Kasumi-1 (cell line): Measurements from ENCODE around the gene TSPAN1.

Experiments
- DNase-seq, 2 experiments: peaks; one replicate each; lab custom pipeline; 2025; lab: John Stamatoyannopoulos, UW

Gene TSPAN1

DNA sequence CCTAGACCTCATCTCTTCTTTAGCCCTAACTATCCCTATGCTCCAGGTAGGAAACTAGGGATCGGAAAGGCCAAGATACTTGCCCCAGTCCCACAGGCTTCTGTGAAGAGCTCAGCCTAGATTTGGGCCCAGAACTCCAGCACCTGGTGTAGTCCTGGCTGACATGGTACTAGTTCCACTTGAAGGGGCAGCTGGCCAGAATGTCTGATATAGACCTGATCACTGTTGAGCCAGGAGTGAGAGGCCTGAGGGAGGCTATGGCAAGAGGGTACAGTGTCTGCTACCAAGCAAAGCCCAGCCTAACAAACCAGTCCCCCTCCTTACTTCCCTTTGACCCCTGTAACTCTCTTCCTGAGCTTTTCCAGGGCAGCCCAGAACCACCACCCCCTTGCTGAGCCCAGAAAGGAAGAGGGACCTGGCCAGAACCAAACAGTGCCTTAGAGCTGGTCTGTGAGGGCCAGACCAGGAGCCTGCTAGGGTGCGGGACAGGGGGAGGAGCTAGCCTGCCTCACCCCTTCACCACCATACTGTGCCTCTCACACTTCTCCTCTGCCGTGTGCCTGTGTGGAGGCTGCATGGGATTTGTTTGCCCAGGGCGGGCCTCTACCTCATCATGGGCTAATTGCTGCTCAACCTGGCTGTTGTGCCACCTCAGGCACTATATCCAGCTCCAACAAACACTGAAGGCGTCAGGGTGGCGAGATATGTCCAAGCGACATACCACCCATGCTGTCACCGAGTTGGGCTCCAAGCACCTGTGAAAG lies 12.4 kb downstream of the TSPAN1 start:
- DNase-seq, result no peak

DNA sequence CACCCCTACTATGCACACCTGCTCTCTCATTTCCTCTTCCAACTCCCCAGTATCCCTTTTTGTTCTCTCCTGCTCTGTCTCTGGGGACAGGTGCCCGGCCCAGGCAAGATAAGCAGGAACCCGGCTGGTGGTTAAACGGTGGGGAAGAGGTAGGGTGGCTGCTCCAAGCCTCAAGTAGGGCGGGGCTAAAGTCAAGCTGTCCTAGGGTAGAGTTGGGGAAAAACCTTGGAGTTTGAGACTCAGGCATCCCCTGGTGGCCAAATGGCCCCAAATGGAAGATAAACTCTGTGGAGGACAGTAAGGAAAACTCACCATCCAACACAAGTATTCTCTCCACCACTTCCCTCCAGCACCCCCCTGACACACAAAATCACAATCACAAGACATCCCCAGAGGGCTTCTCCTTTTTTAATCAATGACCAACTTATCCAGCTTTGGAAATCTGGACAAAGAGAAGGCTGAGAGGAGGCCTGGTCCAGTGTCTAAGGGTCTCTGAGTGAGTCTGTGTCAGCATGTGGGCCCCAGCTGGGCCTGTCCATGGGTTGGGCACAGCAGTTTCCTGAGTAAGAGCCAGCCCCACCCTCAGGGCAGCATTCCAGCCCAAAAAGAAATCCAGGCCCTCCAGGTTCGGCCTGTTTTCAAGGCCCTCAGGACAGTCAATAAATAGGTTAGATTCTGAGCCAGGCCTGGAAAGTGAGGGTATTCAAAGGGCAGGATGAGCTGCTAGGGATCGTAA lies 13.6 kb downstream of the TSPAN1 start:
- DNase-seq, result no peak

DNA sequence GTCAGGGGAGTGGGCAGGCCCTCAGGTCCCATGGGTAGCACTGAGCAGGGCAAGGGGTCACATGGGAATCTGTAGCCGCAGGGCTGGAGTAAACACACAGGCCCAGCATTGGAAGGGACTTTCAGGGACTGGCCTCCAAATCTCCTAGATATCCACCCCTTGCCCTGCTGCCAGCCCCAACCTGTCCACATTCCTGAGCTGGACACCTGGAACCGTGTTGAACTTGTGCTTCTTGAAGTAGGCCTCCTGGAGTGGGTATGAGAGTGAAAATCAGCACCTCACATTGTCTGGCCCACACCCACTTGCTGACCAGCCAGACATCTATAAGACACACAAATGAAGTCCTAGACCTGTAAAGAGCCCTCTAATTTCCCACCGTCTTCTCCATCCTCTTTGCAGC lies 15.7 kb downstream of the TSPAN1 start:
- DNase-seq, result no peak

DNA sequence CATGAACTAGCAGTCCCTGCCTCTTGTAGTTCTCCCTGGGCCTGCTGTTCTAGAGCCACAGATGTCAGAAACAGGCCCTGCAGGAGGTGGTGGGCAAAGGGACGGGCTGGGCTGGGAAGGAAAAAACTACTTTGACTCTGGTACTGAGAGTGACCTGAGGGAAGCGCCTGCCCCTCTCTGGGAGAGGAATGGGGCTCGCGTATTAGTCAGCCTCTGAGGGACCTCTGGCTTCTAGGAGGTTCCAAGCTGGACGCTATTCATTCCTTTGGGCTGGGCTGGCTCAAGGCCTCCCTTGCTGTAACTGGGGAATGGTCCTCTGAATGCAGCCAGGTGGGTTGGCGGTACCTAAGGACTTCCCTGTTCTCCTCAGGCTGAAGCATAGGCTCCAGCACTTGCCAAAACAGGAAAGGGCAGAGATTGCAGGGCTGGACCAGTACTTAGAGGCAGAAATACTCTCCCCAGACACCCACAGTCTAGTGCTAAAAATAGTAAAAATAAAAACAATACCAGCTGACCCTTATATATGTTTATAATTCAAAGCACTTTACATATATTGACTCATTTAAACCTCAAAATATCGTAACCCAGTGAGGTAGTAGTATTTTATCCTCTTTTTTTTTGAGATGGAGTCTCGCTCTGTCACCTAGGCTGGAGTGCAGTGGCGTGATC lies 16.3 kb downstream of the TSPAN1 start:
- DNase-seq, result no peak

DNA sequence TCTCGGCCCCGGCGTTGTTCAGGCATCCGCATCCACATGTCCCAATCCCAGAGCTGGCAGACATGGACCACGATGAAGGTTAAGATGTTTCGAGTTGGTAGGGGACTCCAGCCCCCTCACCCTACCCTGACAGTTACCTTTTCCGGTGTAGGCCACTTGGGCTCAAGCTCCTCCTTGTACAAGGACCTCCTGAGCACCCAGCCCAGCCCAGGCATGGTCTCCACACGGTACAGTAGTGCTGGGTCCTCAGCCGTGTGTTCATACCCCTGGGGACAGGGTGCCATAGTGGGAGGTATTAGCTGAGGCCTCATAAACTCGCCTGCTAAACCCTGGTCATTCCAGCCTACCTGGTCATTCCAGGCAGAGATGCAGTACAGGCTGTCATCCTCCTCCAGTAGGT lies 17.3 kb downstream of the TSPAN1 start:
- DNase-seq, result no peak

DNA sequence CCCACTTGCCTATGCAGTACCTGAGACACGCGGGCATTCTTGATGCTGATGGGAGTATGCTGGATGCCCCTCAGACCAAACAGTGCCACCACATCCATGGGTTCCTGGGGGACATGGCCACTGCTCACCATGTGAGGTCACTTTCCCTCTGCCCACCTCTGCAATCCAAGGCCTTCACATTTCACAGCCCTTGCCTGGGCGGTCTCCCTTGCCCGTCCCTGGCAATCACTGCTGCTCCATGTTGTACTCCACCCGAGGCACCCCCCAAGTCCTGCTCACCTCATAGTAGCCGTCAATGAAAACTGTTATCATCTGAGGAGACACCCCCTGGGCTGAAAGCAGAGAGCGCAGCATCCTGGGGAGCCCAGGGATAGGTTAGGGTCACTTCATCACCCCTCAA lies 18.4 kb downstream of the TSPAN1 start:
- no peak for DNase-seq

DNA sequence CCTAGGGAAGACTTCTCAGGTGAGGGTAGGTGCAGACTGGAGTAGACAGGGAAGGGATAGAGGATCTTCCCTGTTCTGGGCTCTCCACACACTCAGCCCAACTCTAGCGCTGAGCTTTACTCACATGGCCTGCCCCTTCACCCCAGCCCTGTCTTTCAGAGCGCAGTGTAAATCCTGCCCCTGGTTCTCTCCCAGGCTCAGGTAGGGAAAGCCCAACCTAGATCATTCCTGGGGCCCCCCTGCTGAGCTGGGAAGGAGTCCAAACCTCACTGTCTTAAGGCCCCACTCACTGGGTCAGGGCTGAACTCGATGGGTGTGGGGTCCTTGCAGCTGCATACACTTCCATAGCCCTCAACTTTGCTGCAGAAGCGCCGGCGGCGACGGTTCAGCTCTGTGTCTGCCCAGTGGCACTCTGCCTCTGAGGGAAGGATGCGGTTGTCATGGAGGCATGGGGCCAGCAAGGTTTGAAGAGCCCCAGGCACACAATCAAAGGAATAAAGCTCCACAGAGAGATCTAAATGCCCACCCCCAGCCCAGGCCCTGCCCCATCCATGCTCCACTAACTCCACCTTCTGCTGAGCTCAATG lies 19.2 kb downstream of the TSPAN1 start:
- no peak for DNase-seq

DNA sequence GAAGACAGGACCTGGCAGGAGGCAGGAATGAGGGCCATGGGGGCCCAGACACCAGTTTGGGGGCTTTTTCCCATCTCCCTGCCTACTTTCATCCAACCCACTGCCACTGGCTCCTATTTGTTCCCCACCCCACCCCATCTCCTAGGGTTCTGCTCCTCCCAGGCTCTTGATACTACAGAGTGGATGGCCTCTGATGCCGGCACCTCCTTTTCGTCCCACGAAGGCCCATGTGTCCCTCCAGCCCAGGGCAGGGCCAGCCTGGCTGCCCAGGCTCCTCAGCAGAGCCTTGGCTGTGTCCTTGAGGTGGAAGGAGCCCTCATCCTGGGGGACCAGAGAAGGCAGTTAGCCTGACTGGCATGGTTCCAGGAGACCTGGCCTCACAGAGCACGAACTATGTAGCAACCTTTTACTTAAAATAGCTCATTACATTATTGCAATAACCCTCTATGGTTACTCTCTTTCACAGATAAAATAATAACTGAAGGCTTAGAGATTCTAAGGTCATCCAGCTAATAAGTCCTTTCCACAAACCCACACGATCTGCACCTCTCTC lies 19.8 kb downstream of the TSPAN1 start:
- DNase-seq, result no peak

DNA sequence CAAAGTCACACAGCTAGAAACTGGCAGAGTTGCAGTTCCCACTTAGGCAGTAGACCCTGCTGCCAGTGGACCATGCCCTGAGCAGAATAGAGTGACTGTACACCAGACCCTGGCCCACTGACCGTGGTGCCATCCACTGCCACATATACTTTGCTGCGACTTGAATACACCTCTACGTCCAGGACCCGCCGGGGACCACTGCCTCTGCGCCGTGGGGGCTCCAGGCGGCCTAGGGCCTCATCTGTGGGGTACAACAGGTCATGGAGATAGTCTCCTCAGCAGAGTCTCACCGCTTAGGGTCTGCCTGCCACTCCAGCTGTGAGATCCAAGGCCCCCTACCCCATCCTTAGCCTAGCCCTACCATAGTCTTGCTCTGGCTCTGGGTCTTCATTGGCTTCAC lies 21.7 kb downstream of the TSPAN1 start:
- DNase-seq, result no peak

DNA sequence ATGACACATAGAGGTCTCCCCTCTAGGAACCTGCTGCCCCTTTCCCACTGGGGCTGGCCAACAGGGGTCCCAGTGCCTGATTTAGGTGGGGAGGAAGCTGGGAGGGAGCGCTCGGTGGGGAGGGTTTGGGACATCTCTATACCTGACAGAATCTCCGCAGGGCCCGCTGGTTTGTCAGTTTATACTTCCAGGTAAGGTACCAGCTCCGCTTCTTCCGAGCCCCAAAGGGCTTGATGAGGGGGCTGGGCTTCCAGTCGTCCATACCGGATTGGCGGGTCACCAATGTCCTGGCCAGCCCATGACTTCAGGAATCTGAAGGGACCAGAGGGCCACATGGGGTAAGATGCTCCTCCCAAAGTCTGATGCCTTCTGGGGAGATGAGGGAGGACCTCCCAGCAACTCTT lies 22.7 kb downstream of the TSPAN1 start:
- DNase-seq, result no peak

DNA sequence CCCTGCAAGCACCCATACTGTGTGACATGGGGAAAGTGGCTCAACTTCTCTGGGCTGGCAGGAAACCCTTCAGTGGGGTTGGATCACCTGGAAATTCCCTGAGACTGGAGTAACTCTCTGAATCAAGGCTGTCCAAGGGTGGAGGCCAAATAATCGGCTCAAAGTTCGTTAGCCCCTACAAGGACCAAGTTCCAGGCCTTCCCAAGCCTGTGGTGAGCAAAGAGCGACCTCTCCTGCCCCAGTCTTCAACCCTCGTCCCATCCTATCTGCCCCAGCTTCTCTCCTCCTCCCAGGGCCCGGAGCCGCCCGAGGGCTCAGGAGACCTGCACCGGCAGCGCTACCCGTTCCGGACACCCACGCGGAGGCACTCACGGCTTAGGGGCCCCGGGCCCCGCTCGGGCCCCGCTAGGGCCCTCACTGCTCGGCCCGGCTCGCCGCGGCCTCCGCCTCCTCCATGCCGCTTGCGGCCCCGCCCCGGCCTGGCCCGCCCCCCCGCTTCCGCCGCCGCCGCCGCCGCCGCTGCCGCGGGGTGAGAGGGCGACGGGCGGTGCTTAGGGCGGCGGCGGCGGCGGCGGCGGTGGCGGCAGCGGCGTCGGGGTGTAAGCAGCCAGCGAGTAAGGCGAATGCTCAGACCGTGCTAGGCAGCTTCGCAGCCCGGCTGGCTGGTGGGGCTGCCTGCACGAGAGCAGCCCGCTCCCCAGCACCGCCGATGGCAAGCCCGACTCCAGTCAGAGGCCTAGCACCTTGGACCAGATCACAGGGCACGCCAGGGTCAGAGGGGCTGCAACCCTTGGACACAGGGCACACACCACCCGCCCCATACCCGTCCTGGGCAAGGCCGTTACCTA lies 23.3 kb downstream of the TSPAN1 start, which contains the start of gene POMGNT1:
POMGNT1 (minus strand) TSS at position 471 of the 848 bp plus-strand sequence. CDS start 613 bp downstream, outside the sequence.
- DNase-seq, result peak; percentile 41 to 48

DNA sequence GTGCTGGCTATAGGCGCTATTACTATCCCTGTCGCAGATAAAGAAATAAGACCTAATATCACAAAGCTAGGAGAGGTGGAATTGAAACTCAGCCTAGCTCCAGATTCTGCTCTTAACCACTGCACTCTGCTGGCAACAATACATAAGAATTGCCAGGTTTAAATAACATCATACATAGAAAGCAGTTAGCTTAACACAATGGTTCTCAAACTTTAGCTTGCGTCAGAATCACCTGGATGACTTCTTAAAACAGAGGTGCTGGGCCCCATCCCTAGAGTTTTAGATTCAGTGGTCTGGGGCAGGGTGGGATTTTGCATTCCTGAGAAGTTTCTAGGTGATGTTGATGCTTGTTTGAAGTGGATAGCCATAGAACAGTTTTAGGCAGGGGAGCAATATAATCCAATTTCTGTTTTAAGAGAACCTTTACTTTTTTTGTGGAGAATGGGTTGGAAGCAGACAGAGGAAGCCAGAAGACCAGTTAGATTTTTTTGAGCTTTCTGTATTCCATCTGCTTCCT lies 24.4 kb downstream of the TSPAN1 start:
- DNase-seq, result peak in 1 of 2 experiments; percentile 9

DNA sequence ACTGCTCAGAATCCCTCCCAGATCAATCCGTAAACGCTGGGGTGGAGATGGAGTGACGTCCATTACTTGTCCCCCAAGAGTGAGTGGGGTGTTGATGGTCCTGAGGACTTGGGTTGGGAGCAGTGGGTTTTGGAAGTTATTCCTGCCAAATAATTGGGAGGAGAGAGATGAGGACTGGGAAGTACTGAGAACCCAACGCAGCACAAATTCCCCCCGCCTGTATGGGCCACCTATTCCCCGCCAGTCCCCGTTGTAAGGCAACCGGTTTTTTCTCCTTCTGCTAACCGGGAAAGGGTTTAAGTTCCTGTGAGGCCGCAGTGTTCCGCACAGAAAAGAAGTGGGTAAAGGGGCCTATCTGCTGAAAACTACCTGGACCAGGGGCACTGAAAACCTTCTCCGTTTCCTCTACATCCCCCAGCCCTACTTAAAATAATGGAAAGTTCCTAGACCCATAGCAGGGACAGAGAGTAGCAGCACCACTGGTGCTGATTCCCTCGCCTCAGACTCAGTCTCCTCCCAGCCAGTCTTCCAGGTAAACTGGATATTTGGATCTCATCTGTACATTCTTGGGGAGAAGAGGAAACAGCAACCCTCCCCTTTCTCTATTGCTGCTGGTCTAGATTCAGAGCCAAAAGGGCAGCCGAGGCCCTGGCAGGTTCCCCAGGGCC lies 29.0 kb downstream of the TSPAN1 start:
- no peak for DNase-seq

DNA sequence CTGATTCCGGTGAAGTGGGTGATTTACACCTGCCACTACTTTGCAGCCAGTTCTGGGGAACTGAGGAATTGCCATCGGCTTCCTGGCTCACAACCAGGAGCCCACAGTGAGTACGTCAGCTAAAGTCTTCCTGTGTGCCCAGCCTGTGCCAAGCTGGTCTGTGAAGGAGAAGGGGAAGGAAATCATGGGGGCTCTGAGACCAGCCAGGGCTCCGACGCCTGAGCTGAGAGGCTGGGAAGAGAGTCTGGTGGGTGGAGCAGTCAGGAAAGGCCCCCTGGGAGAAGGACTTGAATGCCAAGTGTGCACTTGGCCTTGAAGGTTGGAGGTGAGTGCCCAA lies 29.5 kb downstream of the TSPAN1 start:
- no peak for DNase-seq

DNA sequence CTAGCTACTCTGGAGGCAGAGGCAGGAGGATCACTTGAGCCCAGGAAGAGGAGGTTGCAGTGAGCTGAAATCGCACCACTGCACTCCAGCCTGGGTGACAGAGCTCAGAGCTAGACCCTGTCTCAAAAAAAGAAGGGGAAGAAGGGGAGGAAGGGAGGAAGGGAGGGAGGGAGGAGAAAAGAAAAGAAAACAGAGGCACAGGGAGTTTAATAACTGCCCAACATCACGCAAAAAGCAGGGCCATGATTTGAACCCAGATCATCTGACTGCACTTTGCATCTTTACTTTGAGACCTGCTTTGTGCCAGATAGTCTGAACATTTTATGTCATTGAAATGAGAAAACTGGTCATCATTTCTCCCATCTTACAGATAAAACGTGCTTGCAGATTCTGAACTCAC lies 30.3 kb downstream of the TSPAN1 start:
- no peak for DNase-seq

DNA sequence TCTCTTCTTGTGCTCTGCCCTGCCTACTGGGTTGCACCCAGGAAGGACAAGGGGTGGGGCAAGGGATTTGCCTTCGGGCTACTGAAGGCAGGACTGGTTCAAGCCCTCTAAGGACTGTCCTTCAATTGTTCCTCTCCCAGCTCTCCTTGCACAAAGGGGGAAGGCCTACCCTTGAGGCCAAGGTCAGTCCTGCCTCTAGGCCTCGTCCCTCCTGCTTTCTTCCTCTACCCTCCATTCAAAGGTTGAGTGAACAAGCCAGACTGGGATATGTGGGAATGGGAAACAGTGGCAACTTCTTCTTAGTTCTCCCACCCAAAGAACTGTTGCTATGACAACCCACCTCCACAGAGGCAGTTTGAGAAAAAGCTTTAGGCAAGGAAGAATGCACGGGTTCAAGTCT lies 30.9 kb downstream of the TSPAN1 start:
- no peak for DNase-seq

DNA sequence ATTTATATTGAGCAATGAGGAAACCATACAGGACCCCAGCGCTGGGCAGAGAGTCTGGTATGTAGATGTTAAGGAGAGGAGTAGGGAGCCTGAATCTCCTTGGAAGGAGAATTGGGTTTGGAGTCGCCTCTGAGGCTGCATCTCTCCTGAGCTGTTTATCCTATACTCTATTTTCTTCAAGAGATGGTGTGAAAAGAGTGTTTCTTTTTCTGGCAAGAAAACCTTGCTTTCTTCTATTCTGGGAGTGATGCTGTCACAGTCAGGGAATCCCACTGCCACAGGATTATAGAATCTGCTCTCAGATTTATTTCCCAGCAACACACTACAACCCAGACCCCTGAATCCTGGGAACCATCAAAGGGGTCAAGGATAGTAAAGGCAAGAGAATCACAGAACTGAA lies 31.5 kb downstream of the TSPAN1 start:
- DNase-seq, result no peak

DNA sequence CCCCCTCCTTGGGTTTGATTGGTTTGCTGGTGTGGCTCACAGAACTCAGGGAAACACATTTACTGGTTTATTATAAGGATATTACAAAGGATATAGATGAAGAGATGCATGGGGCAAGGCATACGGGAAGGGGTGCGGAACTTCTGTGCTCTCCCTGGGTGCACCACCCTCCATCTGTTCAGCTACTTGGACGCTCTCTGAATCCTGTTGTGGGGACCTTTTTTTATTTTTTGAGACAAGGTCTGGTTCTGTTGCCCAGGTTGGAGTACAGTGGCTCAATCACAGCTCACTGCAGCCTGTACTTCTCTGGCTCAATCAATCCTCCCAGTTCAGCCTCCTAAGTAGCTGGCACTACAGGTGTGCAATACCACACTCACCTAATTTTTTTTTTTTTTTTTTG lies 35.7 kb downstream of the TSPAN1 start:
- DNase-seq, result no peak

DNA sequence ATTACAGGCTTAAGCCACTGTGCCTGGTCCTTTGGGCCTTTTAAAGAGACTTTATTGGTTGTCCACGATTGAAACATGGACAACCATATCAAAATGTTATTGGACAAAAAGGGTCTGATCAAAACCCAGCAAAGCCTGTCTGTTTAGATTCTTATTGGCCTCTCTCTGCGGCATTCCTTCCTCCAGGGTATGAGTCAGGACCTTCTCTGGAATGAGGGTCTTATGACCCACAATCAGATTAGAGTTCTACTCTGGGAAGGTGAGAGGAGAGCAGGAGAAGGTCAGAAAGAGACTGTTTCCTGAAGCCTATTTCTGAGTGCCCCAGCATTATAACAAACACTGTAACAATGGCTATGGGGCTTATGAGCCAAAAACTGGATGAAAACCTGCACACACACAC lies 36.2 kb downstream of the TSPAN1 start:
- DNase-seq, result no peak

DNA sequence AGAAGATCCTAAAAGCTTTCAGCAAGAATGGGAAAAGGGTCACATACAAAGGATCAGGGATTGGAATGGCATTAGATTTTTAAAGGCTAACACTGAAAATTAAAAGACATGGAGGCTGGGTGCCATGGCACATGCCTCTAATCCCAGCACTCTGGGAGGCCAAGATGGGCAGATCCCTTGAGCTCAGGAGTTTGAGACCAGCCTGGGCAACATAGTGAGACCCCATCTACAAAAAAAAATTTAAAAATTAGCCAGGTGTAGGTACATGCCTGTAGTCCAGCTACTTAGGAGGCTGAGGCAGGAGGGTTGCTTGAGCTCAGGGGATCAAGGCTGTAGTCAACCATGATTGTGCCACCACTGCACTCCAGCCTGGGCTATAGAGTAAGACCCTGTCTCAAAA lies 40.6 kb downstream of the TSPAN1 start:
- DNase-seq, result no peak

DNA sequence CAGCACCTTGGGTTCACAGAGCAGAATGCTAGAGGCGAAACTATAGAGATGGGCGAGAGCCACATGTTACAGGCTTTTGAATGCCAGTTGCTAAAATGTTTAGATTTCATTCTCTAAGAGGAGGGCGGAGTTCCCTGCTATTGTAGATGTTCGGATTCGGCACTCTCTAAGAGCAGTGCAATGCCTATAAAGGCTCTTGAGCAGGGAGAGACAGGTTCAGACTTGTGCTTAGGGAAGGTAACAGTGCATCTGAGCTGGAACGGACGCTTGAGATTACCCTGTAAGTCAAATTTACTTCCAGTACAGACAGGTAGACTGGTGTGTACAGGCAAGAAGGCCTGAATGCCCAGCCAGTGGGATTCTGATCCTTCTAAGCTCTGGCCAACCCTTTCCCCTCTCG lies 43.6 kb downstream of the TSPAN1 start:
- DNase-seq, result no peak
